HG02571 (cell line): ENCODE results near the gene PTPRO.

Experiments used
- ATAC-seq: cut with Tn5 transposase; IDR thresholded peaks from one replicate; pipeline ENCODE4 v1.9.1; 2021; ENCODE audit warnings: mild to moderate bottlenecking, moderate library complexity; ENCODE audit not compliant: unreplicated experiment

Gene PTPRO

GRCh38 chr12:15550793-15551192 lies 228.5 kb downstream of the PTPRO start:
- no peak for ATAC-seq

GRCh38 chr12:15555446-15555845 lies 233.1 kb downstream of the PTPRO start:
- no peak for ATAC-seq

GRCh38 chr12:15556411-15557102 lies 234.2 kb downstream of the PTPRO start:
- ATAC-seq: no peak

GRCh38 chr12:15558915-15559528 lies 236.7 kb downstream of the PTPRO start:
- no peak for ATAC-seq

- no peak for ATAC-seq
Observed at GRCh38 chr12:15561396-15561795, 239.1 kb downstream of the PTPRO start.

- no peak for ATAC-seq
Observed at GRCh38 chr12:15562263-15562662, 240.0 kb downstream of the PTPRO start.

- peak; percentile 47 for ATAC-seq
Observed at GRCh38 chr12:15563663-15564062, 241.4 kb downstream of the PTPRO start.

GRCh38 chr12:15574353-15574752 lies 252.0 kb downstream of the PTPRO start:
- no peak for ATAC-seq

- no peak for ATAC-seq
Observed at GRCh38 chr12:15575671-15576541, 253.6 kb downstream of the PTPRO start.

GRCh38 chr12:15580431-15580830 lies 258.1 kb downstream of the PTPRO start:
- no peak for ATAC-seq

GRCh38 chr12:15581006-15581405 lies 258.7 kb downstream of the PTPRO start:
- no peak for ATAC-seq

GRCh38 chr12:15583804-15584203 lies 261.5 kb downstream of the PTPRO start:
- no peak for ATAC-seq

GRCh38 chr12:15584366-15585041 lies 262.2 kb downstream of the PTPRO start:
- ATAC-seq: peak; percentile 71

- no peak for ATAC-seq
Observed at GRCh38 chr12:15589328-15590032, 267.2 kb downstream of the PTPRO start.

- peak; percentile 84 for ATAC-seq
Observed at GRCh38 chr12:15590180-15590826, 268.0 kb downstream of the PTPRO start.

- ATAC-seq: no peak
Observed at GRCh38 chr12:15591811-15592210, 269.5 kb downstream of the PTPRO start.

- ATAC-seq: no peak
Observed at GRCh38 chr12:15592934-15593333, 270.6 kb downstream of the PTPRO start.

GRCh38 chr12:15596174-15596573 lies 273.9 kb downstream of the PTPRO start:
- ATAC-seq: no peak

- ATAC-seq: no peak
Observed at GRCh38 chr12:15597125-15597830, 275.0 kb downstream of the PTPRO start.
